GM23338 (cell line): ENCODE measurements around the gene ZBTB7C.

ENCODE experiments used
- CTCF ChIP-seq, 2 experiments: fragments of 200-600 bp in 1 of 2; sonication (generic) in 1 of 2; conservative IDR thresholded peaks; 2 replicates each; pipeline versions ENCODE4 v1.5.1 to v1.6.1; 2016 to 2017; ENCODE audit warnings: antibody characterized with exemption in 2 of 2, low read depth in 2 of 2, mild to moderate bottlenecking in 2 of 2, moderate library complexity in 1 of 2
- JUNB ChIP-seq: IDR thresholded peaks from one replicate; pipeline ENCODE4 v1.6.1; 2016; ENCODE audit warnings: antibody characterized with exemption; ENCODE audit not compliant: unreplicated experiment

GRCh38 chr18:48217258-48218250, 191.6 kb downstream of the ZBTB7C start:
- no peak for TF ChIP-seq CTCF (conservative IDR thresholded peaks at IDR 0.05; ENCODE audit: low read depth in 2 of 2)
- no peak for TF ChIP-seq JUNB
